Astrocyte of the spinal cord (primary cell): ENCODE results near the gene NFKBIL1.

Experiments used
- DNase-seq: peaks from one replicate; pipeline ENCODE4 v3.0.0; 2011; ENCODE audit warnings: low read depth, low spot score
- H3K4me3 ChIP-seq: 2 replicates; pipeline ENCODE4 v1.5.1; 2011; ENCODE audit warnings: low read depth, mild to moderate bottlenecking, low read length, moderate library complexity
- CTCF ChIP-seq: IDR thresholded peaks from 2 replicates; pipeline ENCODE4 v1.5.1; 2012; ENCODE audit warnings: low read depth, mild to moderate bottlenecking, low read length, inconsistent platforms
- in situ Hi-C: cut with HindIII; loops from 2 replicates; pipeline ENCODE4 v1.10.0; 2017; ENCODE audit warnings: low sequenced_read_pairs

NFKBIL1 gene

GRCh38 chr6:31580807-31581433 is 33.5 kb downstream of the NFKBIL1 start:
- in situ Hi-C loops, result no loop called here
- DNase-seq, result peak; percentile 75
- peak overlapping the region; percentile 84 for H3K4me3 ChIP-seq
- TF ChIP-seq CTCF, result peak; percentile 86

DNA sequence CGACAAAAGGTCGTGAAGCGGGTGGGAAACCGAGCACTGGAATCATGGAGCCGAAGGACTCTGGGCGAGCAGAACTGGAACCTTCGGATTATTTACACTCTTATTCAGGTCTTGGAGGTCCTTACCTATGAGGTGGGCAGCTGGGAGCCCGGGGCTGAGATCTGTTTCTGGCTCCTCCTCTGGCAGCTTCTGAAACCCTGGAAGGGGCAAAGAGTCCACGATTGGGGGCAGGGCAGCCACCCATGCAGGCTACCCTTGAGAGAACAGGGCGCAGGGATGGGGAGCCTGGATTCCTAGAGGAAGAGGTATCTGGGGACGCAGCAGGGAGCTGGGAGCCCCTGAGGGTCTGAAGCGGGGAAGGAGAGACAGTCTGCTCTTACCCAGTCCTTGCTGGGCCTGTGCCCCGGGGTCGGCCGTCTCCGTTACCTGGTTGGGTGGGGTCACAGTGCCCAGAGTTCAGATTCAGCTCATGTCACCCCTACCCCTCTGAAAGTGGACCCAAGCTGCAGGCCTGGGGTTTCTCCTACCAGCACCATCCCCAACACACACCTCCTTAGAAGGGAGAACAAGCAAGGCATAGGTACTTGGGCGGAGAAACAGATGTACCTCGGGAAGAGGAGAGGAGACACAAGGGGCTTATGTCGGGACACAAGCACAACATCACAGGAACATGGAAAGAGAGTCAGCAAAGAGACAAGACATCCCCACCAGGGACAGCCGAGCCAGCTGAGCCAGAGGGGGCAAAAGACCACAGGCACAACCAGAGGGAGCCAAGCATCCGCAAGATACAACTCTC is 34.2 kb downstream of the NFKBIL1 start:
- no peak for DNase-seq
- in situ Hi-C loops, result no loop called here
- peak overlapping the region; percentile 84 for H3K4me3 ChIP-seq
- no peak for TF ChIP-seq CTCF

- peak within 1 kb of the TSS; percentile 84 for H3K4me3 ChIP-seq
- no peak for TF ChIP-seq CTCF
- in situ Hi-C loops, result no loop called here
- no peak for DNase-seq
These were observed 34.8 kb downstream of the NFKBIL1 start, which contains the start of gene LTB for GRCh38 chr6:31582230-31582643. TSS of gene LTB (minus strand) at chr6:31582424. CDS start at chr6:31582417, 7 bp downstream.

- TF ChIP-seq CTCF, result peak; percentile 42
- no peak overlapping the region for H3K4me3 ChIP-seq
- DNase-seq, result no peak
- in situ Hi-C loops, result no loop called here
These were observed 38.1 kb downstream of the NFKBIL1 start for GRCh38 chr6:31585491-31585890.

DNA sequence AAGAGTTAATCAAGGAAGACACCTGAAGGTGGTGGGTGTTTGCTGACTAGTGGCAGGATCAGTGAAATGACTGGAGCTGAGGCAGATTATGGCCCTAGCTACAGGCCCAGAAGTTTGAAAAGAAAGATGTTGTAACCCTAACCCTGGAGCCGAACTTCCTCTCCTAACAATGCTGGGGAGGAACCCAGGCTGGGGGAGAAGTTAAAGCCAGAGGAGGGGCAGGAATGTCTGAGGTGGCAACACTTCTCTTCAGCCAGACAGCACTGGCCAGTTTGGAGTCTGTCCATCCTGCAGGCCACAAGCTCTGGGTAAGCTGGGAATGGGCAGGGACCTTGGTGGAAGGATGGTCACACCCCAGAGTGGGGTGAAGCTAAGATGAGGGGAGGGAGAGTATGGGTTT is 38.6 kb downstream of the NFKBIL1 start, which contains the start of gene LST1:
TSS of gene LST1 (plus strand) at position 270 of the 400 bp plus-strand sequence. CDS start 1,023 bp downstream, outside the sequence.
- DNase-seq, result no peak
- no peak for TF ChIP-seq CTCF
- in situ Hi-C loops, result no loop called here
- H3K4me3 ChIP-seq, result no peak within 1 kb of the TSS

DNA sequence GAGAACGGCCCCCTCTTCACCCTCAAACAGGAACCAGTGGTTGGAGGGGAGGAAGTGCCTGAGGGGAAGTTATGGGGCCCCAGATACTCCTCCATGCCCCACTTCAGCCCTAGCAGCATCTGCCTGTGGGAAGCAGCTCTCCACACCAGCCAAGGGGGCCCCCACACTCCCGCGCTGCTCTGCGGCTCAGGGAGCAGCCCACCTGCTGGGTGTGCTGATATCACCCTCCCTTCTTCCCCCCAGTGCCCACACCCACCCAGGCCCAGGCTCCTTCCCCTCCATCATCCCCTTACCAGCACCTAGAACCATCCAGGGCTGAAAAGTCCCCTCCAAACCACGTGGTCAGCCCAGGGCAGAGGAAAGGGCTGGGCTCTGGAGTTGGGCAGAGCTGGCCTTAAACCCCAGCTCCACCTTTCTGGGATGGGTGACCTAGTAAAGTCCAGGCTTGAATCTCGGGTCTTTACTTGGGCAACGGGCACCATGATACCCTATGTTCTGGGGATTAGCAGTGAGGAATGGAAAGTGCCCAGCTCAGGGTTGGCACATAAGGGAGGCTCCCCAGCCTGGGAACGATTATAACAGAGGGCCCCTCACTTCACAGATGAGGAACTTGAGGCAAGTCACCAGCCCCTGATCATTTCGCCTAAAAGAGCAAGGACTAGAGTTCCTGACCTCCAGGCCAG is 39.3 kb downstream of the NFKBIL1 start:
- TF ChIP-seq CTCF, result no peak
- in situ Hi-C loops, result no loop called here
- no peak for DNase-seq
- no peak overlapping the region for H3K4me3 ChIP-seq
